ENCODE data around the gene RPH3AL.
A peak's percentile ranks its signal among the peaks of the same experiment; 100 is the strongest.

RPH3AL gene

GRCh38 chr17:352421-353212 lies at the start of gene RPH3AL:
Gene RPH3AL (minus strand): TSS chr17:352807. CDS start chr17:327543, 25,264 bp downstream.
- no peak for DNase-seq

GRCh38 chr17:400257-400656 lies 47.6 kb upstream of the RPH3AL start:
- DNase-seq: no peak

GRCh38 chr17:396788-397187 lies 44.2 kb upstream of the RPH3AL start:
- DNase-seq: no peak

GRCh38 chr17:395974-396373 lies 43.4 kb upstream of the RPH3AL start:
- DNase-seq: no peak

GRCh38 chr17:395179-395578 lies 42.6 kb upstream of the RPH3AL start:
- DNase-seq: no peak

GRCh38 chr17:394718-395095 lies 42.1 kb upstream of the RPH3AL start:
- no peak for DNase-seq

- DNase-seq: no peak
These were observed 41.5 kb upstream of the RPH3AL start for GRCh38 chr17:393806-394717.

GRCh38 chr17:391850-392249 lies 39.2 kb upstream of the RPH3AL start:
- no peak for DNase-seq

GRCh38 chr17:390025-390424 lies 37.4 kb upstream of the RPH3AL start:
- no peak for DNase-seq

GRCh38 chr17:388087-388486 lies 35.5 kb upstream of the RPH3AL start:
- DNase-seq: no peak

GRCh38 chr17:386141-386876 lies 33.7 kb upstream of the RPH3AL start:
- DNase-seq: peak; percentile 77

- DNase-seq: no peak
These were observed 33.2 kb upstream of the RPH3AL start for GRCh38 chr17:385836-386140.

GRCh38 chr17:385178-385835 lies 32.7 kb upstream of the RPH3AL start:
- DNase-seq: no peak

GRCh38 chr17:384622-385177 lies 32.1 kb upstream of the RPH3AL start:
- DNase-seq: no peak

GRCh38 chr17:383771-384621 lies 31.4 kb upstream of the RPH3AL start:
- no peak for DNase-seq

- no peak for DNase-seq
These were observed 30.3 kb upstream of the RPH3AL start for GRCh38 chr17:382644-383533.

GRCh38 chr17:381941-382643 lies 29.5 kb upstream of the RPH3AL start:
- DNase-seq: no peak

GRCh38 chr17:381516-381915 lies 28.9 kb upstream of the RPH3AL start:
- DNase-seq: no peak

GRCh38 chr17:379531-380465 lies 27.2 kb upstream of the RPH3AL start:
- no peak for DNase-seq
